IPS-20b (cell line): Measurements from ENCODE around the gene TM4SF18.
"Not testable (repeated sequence)": the region's sequence is repeated elsewhere in the genome, so short reads cannot be mapped to it uniquely, and the experiment has no call there.

Experiments
- H3K27ac ChIP-seq: one replicate; pipeline ENCODE4 v1.5.1; 2013; ENCODE audit warnings: low read length
- H3K27me3 ChIP-seq: 2 replicates; pipeline ENCODE4 v1.6.1; 2013; ENCODE audit warnings: mild to moderate bottlenecking, low read length, inconsistent platforms; ENCODE audit not compliant: insufficient read depth
- H3K36me3 ChIP-seq: 2 replicates; pipeline ENCODE4 v1.6.1; 2013; ENCODE audit warnings: low read depth, mild to moderate bottlenecking, inconsistent platforms, low read length, moderate library complexity; ENCODE audit not compliant: insufficient read depth
- H3K4me1 ChIP-seq: 2 replicates; pipeline ENCODE4 v1.6.1; 2013; ENCODE audit warnings: mild to moderate bottlenecking, control low read depth, inconsistent platforms, low read length, moderate library complexity; ENCODE audit not compliant: insufficient read depth
- H3K4me3 ChIP-seq: 2 replicates; pipeline ENCODE4 v1.5.1; 2013; ENCODE audit warnings: mild to moderate bottlenecking, low read length, inconsistent platforms
- H3K9ac ChIP-seq: 2 replicates; pipeline ENCODE4 v1.6.1; 2013; ENCODE audit warnings: low read depth, mild to moderate bottlenecking, inconsistent platforms, low read length, moderate library complexity
- H3K9me3 ChIP-seq: 2 replicates; pipeline ENCODE4 v1.6.1; 2013; ENCODE audit warnings: mild to moderate bottlenecking, low read depth, low read length, inconsistent platforms; ENCODE audit not compliant: insufficient read depth

Gene TM4SF18

DNA sequence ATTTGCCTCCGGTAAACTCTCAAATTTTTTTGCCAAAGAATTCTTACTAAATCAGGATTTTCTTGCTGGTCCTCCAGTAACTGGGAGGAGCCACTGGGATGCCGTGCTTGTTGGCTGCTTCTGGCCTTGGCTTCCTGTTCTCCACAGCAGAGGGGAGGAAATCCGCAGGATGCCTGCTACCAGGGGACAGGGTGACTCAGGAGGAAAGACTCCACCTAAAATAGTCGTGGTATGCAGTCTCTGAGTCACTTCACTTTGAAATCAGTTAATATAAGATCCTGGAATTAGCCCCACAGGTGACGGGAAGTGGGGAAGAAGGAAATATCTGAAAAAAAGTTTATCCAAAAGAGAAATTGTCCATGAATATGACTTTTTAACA, 6.5 kb upstream of the TM4SF18 start:
- Histone ChIP-seq H3K36me3 (no peaks in the 10 kb centered on the region), H3K4me3 (no peak overlapping the region), H3K9me3 (no peaks in the 10 kb centered on the region), H3K27me3 (no peaks in the 10 kb centered on the region), H3K27ac (no peak overlapping the region), H3K4me1 (peaks cover 8% of the 10 kb centered on the region), H3K9ac (peak overlapping the region; percentile 1; the same call in 1 of the 2 replicates)

DNA sequence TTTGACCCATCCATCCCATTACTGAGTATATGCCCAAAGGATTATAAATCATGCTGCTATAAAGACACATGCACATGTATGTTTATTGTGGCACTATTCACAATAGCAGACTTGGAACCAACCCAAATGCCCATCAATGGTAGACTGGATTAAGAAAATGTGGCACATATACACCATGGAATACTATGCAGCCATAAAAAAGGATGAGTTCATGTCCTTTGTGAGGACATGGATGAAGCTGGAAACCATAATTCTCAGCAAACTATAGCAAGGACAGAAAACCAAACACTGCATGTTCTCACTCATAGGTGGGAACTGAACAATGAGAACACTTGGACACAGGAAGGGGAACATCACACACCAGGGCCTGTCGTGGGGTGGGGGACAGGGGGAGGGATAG, 4.0 kb upstream of the TM4SF18 start:
- H3K36me3 ChIP-seq, H3K9ac ChIP-seq, H3K27ac ChIP-seq, H3K4me3 ChIP-seq, H3K27me3 ChIP-seq, H3K9me3 ChIP-seq: not testable (repeated sequence)
- H3K4me1 ChIP-seq, result peaks cover 21% of the 10 kb centered on the region

DNA sequence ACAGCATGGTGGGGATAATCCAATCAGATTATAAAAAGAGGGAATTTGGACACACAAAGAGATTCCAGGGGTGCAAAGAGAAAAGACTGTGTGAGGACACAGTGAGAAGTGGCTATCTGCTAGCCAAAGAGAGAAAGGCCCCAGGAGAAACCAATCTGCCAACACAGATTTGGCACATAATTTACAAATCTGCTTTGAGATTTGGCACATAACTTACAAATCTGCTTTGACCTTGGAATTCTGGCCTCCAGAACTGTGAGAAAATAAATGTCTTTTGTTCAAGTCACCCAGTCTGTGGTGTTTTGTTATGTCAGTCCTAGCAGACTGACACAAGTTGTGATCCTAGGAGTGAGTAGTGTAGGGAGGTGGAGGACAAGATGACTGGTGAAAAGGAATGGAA, 3.5 kb upstream of the TM4SF18 start:
- H3K4me1 ChIP-seq, result peaks cover 25% of the 10 kb centered on the region
- no peak overlapping the region for H3K4me3 ChIP-seq
- no peaks in the 10 kb centered on the region for H3K36me3 ChIP-seq
- H3K9ac ChIP-seq, result no peak overlapping the region
- no peak overlapping the region for H3K27ac ChIP-seq
- no peaks in the 10 kb centered on the region for H3K9me3 ChIP-seq
- H3K27me3 ChIP-seq, result no peaks in the 10 kb centered on the region

DNA sequence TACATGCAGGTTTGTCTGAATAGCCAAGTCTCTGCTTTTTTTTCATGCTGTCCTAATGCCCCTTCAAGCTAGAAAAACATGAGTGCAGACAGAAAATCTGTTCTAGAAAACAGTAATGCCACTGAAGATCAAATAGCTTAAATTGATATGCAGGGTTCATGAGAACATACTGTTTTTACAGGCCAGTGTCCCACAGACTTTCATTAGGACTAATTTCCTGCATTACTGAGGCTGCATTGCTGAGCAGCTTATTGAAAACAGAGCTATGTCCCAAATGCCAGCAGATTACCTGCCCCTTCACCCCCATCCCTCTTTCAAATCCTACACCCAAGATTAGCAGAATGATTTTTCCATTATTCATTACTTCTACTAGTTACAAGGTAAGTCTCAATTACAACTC, 665 bp downstream of the TM4SF18 start:
- Histone ChIP-seq H3K9me3 (no peaks in the 10 kb centered on the region), H3K36me3 (no peaks in the 10 kb centered on the region), H3K4me1 (peaks cover 17% of the 10 kb centered on the region; the same call in 1 of the 2 replicates), H3K27me3 (no peaks in the 10 kb centered on the region), H3K27ac (peak overlapping the region; percentile 16), H3K4me3 (peak overlapping the region; percentile 56), H3K9ac (peak overlapping the region; percentile 66; the same call in 1 of the 2 replicates)

DNA sequence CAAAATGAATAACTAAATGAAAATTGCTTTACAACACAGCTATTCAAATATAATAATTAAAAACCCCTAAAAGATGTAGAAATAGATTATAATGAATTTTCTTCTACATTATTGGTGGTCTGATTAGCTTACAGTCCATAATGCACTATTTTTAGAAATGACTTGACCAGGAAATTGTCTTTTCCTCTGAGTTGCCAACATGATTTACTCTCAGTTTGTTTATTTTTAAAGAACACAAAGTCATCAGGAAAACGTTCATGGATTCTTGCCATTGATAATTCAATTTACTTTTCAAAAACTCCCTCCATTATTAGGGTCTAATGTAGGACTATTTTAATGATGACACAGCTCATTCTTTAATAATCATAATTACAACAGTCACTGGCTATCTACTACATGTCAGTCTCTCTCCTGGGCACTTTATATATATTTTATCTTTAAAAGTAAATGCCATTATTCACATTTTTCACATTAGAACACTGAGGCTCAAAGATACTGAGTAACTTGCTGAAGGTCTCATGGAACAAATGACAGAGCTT, 1.1 kb downstream of the TM4SF18 start:
- no peak overlapping the region for H3K27ac ChIP-seq
- no peaks in the 10 kb centered on the region for H3K9me3 ChIP-seq
- H3K9ac ChIP-seq, result peak overlapping the region; percentile 66; the same call in 1 of the 2 replicates
- peak overlapping the region; percentile 56; the same call in 1 of the 2 replicates for H3K4me3 ChIP-seq
- H3K36me3 ChIP-seq, result no peaks in the 10 kb centered on the region
- H3K4me1 ChIP-seq, result peaks cover 17% of the 10 kb centered on the region; the same call in 1 of the 2 replicates
- no peaks in the 10 kb centered on the region for H3K27me3 ChIP-seq

DNA sequence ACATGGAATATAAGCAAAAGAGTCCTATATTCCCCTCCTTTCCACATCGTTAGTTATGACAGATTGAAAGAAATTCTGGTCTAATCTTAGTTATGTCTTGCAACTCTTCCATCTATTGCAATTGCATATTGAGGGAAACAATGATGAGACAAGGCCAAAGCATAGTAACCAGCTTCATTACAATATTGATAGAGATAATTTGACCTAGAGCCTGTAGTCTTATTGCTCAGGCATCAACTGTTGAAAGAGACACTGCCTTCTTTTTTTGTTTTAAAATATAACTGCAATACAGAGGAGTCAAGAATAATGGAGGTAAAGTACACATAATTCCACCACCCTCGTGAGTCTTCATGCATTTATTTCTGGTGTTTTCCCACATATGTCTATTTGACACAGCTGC, 2.0 kb downstream of the TM4SF18 start:
- Histone ChIP-seq H3K36me3 (no peaks in the 10 kb centered on the region), H3K4me3 (no peak overlapping the region), H3K9ac (no peak overlapping the region), H3K4me1 (peaks cover 17% of the 10 kb centered on the region; the same call in 1 of the 2 replicates), H3K27ac (no peak overlapping the region), H3K9me3 (no peaks in the 10 kb centered on the region), H3K27me3 (no peaks in the 10 kb centered on the region)

DNA sequence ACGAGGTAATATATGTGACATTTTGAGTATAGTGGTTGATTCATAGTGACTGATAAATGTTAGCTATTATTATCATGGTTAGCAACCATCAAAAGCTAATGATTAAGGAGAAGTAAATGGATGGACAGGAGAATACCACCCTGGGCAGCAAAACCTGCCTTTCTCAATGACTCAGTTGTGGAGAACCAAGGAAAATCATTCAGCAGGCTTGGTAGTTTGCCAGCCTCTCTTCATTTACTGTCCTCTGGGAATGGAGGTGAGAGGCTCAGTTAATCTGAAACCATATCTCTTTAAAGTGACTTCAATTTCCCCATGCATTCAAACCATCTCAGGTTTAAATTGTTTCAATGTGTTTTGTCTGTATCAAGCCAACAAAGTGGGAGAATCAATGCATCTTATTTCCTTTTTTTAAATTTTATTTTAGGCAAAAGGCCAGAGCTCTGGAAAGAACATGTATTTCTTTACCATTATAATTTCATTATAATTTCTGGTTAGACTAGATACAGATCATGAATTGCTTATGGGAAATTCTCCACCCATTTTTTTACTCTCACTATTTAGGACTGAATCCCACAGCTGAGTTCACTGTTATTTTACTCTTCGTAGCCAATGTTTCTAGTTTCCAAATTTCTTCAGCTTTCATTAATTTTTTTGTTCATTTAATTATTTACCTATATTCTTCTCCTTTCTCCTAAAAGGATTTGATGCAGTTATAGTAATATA, 2.7 kb downstream of the TM4SF18 start:
- Histone ChIP-seq H3K4me1 (peaks cover 17% of the 10 kb centered on the region; the same call in 1 of the 2 replicates), H3K9ac (no peak overlapping the region), H3K36me3 (no peaks in the 10 kb centered on the region), H3K27ac (no peak overlapping the region), H3K9me3 (no peaks in the 10 kb centered on the region), H3K27me3 (no peaks in the 10 kb centered on the region), H3K4me3 (no peak overlapping the region)

DNA sequence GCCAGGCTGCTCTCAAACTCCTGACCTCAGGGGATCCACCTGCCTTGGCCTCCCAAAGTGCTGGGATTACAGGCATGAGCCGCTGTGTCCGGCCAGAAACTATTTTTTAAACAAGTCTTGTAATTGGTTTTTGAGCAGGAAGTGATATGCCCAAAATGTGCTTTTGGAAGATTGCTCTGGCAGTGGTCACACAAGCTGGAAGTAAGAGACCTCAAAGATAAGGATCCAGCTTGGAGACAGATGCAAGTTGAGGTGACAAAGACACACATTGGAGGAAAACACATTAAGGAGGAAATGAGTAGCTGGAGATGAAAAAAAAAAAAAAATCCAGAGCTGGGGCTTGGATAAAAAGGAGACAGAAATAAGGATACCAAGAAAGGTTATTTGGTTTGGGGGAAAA, 6.3 kb downstream of the TM4SF18 start:
- Histone ChIP-seq H3K9ac (no peak overlapping the region), H3K27ac (no peak overlapping the region), H3K27me3 (no peaks in the 10 kb centered on the region), H3K4me3 (no peak overlapping the region), H3K4me1 (no peaks in the 10 kb centered on the region; the same call in 1 of the 2 replicates), H3K9me3 (no peaks in the 10 kb centered on the region), H3K36me3 (peaks cover 3% of the 10 kb centered on the region; the same call in 1 of the 2 replicates)

DNA sequence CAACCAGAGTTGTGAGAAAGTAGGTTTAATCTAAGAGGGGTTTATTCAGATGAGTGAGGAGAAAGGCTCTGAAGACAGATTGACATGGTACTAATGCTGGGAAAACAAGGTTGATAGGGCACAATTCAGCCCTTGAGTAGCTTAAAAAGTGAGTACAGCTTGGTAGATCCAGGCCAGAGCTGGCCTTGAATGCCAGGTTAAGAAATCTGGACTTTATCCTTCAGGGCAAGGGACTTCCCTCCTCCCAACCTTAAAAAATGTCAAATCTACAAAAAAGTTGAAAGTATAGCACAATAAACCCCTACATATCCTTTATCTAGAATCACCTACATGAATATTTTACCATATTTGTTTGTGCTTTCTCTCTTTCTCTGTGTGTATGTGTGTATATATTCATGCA, 7.9 kb downstream of the TM4SF18 start:
- H3K27me3 ChIP-seq, result no peaks in the 10 kb centered on the region
- H3K9ac ChIP-seq, result no peak overlapping the region
- H3K4me1 ChIP-seq, result no peaks in the 10 kb centered on the region
- no peak overlapping the region for H3K27ac ChIP-seq
- H3K4me3 ChIP-seq, result no peak overlapping the region
- peaks cover 3% of the 10 kb centered on the region; the same call in 1 of the 2 replicates for H3K36me3 ChIP-seq
- no peaks in the 10 kb centered on the region for H3K9me3 ChIP-seq

DNA sequence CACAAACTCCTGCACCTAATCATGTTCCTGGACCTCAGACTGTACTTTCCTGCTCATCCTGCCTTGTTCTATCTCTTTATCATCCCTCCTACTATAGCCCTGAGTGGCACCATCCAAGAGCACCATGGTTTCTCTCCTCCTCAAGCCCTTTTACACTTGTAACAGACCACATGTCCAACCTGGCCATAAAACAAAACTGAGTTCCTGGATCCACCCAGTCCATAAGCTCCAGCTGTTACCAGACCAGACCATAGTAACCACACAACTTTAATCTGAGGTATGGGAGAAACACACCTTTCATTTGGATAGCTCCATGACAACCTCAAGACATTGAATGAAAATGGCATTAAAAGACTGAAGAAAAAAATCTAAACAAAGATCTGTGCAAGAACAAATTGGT, 9.1 kb downstream of the TM4SF18 start:
- Histone ChIP-seq H3K27ac (no peak overlapping the region), H3K9ac (no peak overlapping the region), H3K36me3 (peaks cover 3% of the 10 kb centered on the region; the same call in 1 of the 2 replicates), H3K4me1 (0 out of 2 replicates have a peak, but pooled peaks cover 3% of the 10 kb centered on the region), H3K9me3 (no peaks in the 10 kb centered on the region), H3K4me3 (no peak overlapping the region), H3K27me3 (no peaks in the 10 kb centered on the region)

DNA sequence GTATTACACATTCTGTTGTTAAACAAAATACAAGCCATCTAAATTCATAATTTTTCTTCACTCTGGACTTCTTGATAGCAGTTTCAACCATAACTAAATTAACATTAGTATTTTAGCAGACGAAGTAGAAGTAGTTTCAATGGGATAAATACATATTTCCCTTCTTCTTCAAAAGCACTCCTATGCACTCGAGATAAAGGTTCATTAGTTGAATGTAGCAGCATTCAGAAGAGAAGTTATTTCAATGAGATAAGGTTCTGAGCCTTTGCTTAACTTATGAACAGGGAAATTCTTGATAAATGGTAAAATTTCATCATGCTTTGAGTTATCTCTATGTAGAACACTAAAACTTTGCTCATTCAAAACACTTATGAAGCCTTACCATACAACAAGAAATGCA, 11.8 kb downstream of the TM4SF18 start:
- no peaks in the 10 kb centered on the region for H3K9me3 ChIP-seq
- H3K27me3 ChIP-seq, result no peaks in the 10 kb centered on the region
- H3K27ac ChIP-seq, result no peak overlapping the region
- peaks cover 3% of the 10 kb centered on the region; the same call in 1 of the 2 replicates for H3K36me3 ChIP-seq
- H3K9ac ChIP-seq, result no peak overlapping the region
- H3K4me3 ChIP-seq, result no peak overlapping the region
- 0 out of 2 replicates have a peak, but pooled peaks cover 3% of the 10 kb centered on the region for H3K4me1 ChIP-seq

DNA sequence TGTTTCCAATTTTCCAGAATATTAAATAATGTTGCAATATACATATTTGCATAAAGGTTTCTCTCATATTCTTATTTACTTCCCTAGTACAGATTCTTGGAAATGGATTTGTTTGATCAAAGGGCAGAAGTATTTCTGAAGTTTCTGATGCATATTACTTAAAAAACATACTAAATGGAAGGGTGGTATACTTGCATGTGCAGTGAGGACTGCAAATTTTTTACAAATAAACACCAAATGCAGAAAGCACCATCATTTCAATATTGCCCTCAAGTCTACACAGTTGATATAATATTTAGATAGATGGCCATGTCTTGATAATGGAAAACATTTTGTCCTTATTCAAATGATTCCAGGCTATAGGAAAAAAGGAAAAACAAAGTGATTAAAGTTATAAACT, 12.3 kb downstream of the TM4SF18 start:
- Histone ChIP-seq H3K9me3 (no peaks in the 10 kb centered on the region), H3K27me3 (no peaks in the 10 kb centered on the region), H3K4me3 (no peak overlapping the region), H3K27ac (no peak overlapping the region), H3K4me1 (0 out of 2 replicates have a peak, but pooled peaks cover 3% of the 10 kb centered on the region), H3K9ac (no peak overlapping the region), H3K36me3 (peaks cover 3% of the 10 kb centered on the region; the same call in 1 of the 2 replicates)
